ENCODE data around the gene AFG3L2. TPM values are rescaled to one million over a fixed set of nuclear protein-coding genes. Genes with fewer than 3 reads are reported as not detected.
A peak's percentile ranks its signal among the peaks of the same experiment; 100 is the strongest.

Gene AFG3L2
- total RNA-seq, 1 experiment from 2014 or later = 54.7 TPM

- in situ Hi-C loops (cut with HindIII; ENCODE audit: low pct_unique_long_range_greater_than_20kb, low sequenced_read_pairs) = no loop called here
Measured at GRCh38 chr18:12295389-12296086, 81.5 kb downstream of the AFG3L2 start.

GRCh38 chr18:12293831-12294230, 83.2 kb downstream of the AFG3L2 start:
- no peak for DNase-seq (ENCODE audit: low read depth)
- in situ Hi-C loops (cut with HindIII; ENCODE audit: low pct_unique_long_range_greater_than_20kb, low sequenced_read_pairs) = no loop called here

More at GRCh38 chr18:12295389-12296086, 81.5 kb downstream of the AFG3L2 start:
- no peak for DNase-seq (ENCODE audit: low read depth)

DNA sequence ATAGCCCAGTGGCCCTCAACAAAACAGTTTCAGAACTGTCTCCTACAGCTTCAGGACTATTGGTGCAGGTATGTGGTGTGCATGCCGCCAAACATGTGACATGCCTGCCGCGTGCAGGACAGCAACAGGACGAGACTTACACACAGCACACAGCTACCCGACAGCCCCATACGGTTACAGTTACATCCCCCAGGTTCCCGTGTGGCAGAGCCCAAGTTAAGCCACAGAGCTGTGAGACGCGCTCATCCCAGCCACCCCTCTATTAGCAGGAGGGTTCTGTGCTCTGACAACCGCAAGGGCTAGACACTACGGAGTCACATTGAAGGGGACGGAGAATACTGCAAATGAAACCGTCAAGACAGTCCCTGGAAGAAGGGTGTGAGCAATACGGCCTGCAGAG, 85.3 kb downstream of the AFG3L2 start:
- in situ Hi-C loops (cut with HindIII; ENCODE audit: low pct_unique_long_range_greater_than_20kb, low sequenced_read_pairs) = no loop called here
- no peak for DNase-seq (ENCODE audit: low read depth)

DNA sequence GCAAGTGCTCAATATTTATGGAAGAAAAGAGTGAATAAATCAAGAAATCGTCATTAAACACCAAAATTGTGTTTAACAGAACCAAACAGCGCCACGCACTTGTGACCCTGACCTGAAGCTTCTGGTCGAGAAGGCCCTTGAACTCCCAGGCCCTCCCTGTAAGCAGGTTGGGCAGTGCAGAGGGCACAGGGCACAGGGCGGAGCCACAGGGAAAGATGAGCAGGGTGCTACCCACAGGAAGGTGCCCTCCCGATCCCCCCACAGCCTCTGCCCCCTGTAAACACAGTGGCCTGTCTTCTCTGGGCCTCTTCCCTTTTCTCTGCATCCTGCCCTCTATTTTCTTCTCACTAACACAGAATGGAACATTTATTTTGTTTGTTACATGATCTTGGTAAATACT, 85.9 kb downstream of the AFG3L2 start:
- in situ Hi-C loops (cut with HindIII; ENCODE audit: low pct_unique_long_range_greater_than_20kb, low sequenced_read_pairs) = no loop called here
- no peak for DNase-seq (ENCODE audit: low read depth)

DNA sequence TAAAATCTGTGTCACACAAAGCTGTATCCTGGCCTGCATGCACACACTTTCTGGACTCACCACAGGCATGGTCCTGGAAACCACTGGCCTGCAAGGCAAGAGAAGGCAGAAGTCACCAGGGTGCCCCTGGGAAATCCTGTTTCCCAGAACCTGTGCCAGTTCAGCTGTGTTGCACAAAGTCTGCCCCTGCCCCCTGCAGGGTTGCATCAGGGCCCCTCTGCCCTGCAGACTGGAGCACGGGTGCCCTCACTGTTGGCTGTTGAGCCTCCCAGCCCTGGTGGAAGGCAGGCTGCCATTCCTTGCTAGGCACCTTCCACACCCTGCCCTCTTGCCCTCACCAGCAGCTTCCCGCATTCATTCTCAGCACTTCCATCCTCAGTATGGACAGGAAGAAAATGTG, 86.9 kb downstream of the AFG3L2 start:
- no peak for DNase-seq (ENCODE audit: low read depth)
- in situ Hi-C loops (cut with HindIII; ENCODE audit: low pct_unique_long_range_greater_than_20kb, low sequenced_read_pairs) = no loop called here

GRCh38 chr18:12288403-12288755, 88.6 kb downstream of the AFG3L2 start:
- in situ Hi-C loops (cut with HindIII; ENCODE audit: low pct_unique_long_range_greater_than_20kb, low sequenced_read_pairs) = no loop called here
- no peak for DNase-seq (ENCODE audit: low read depth)

- in situ Hi-C loops (cut with HindIII; ENCODE audit: low pct_unique_long_range_greater_than_20kb, low sequenced_read_pairs) = no loop called here
- DNase-seq (ENCODE audit: low read depth) = peak; percentile 72
Measured at GRCh38 chr18:12287684-12288402, 89.2 kb downstream of the AFG3L2 start.

DNA sequence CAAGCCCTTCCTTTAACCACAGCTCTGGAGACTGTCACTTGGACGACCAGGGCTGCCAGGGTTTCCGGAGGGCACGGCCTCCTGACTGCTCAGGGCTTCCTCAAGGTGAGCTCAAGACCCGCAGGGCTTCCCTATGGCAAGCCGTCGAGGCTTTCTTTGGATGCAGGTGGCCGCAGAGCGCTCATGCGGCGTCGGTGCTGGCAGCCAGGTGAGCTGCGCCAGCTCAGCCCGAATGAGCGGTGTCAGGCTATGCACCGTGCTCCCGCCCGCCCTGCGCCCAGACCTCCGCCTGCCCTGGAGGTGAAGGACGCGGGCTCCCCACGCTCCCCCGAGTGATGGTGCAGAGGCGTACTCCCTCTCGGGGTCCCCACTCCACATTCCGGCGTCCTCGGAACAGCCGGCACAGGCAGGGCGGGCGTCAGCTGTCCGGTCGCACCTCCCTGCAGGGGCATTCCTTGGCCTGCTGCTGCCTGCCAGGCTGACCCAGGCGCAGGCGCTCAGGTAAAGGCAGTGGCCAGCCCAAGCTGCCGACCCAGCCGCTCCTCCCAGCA, 89.8 kb downstream of the AFG3L2 start:
- in situ Hi-C loops (cut with HindIII; ENCODE audit: low pct_unique_long_range_greater_than_20kb, low sequenced_read_pairs) = no loop called here
- DNase-seq (ENCODE audit: low read depth) = no peak

DNA sequence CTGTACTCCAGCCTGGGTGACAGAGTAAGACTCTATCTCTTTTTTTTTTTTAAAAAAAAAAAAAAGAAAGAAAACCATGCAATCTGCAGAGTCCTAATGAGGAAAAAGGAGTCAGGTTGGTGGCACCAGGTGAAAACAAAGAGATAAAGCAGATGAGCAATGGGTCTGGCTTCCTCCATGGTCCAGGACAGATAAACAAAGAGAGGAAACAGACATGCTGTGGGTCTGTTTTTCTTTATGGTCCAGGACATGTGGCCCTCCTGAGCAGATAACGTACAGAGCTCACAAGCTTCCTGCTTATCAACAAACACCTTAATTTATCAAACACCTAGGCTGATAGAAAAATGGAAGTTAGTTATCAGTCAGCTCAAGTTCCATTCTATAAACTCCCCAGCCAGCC, 93.4 kb downstream of the AFG3L2 start:
- DNase-seq (ENCODE audit: low read depth) = no peak
- in situ Hi-C loops (cut with HindIII; ENCODE audit: low pct_unique_long_range_greater_than_20kb, low sequenced_read_pairs) = no loop called here

DNA sequence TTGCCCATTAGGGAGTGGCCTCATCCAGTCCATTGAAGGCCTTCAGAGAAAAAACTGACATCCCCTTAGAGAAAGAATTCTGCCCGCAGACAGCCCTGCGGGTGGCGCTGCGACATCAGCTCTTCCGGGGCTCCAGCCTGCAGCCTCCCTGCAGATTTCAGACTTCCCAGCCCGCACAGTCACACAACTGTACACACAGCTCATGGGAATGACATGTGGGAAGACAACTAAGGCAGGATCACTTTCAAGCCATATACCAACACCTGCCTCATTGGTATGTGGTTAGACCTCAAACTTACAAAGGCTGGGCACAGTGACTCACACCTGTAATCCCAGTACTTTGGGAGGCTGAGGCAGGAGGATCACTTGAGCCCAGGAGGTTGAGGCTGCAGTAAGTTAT, 93.8 kb downstream of the AFG3L2 start:
- in situ Hi-C loops (cut with HindIII; ENCODE audit: low pct_unique_long_range_greater_than_20kb, low sequenced_read_pairs) = no loop called here
- DNase-seq (ENCODE audit: low read depth) = no peak

DNA sequence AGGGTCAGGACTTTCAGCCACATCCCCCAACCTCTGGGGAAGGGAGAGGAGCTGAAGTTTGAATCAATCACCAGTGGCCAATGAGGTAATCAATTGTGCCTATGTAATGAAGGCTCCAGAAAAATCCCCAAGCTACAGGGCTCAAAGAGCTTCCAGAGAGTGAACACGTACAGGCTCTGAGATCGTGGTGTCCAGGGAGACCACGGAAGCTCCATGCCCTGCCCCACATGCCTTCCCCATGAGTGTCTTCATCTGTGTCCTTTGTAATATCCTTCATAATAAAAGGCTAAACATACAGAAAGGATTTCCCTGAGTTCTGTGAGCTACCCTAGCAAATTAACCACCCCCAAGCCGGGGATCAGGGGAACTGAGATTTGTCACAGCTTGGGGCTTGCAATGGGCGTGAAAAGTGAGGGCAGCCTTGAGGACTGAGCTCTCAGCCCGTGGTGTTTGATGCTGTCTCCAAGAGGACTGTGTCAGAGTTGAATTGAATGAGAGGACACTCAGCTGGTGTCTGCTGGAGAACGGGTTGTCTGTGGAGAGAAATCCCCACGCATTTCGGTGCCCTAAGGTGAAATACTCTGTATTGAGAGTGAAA, 94.5 kb downstream of the AFG3L2 start:
- no peak for DNase-seq (ENCODE audit: low read depth)
- in situ Hi-C loops (cut with HindIII; ENCODE audit: low pct_unique_long_range_greater_than_20kb, low sequenced_read_pairs) = no loop called here

DNA sequence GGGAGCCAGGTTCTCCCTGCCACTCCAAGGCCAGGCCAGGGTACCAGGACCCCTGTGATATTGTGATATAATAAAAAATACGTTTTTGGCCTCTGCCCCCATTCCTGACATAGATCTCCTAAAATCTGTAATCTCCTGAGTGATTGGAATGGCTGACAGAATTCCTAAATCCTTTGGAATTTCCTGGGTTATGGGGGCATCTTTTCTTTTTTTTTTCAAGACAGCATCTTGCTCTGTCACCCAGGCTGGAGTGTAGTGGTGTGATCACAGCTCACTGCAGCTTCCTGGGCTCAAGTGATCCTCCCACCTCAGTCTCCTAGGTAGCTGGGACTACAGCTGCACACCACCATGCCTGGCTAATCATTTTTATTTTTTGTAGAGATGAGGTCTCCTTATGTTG, 95.2 kb downstream of the AFG3L2 start:
- in situ Hi-C loops (cut with HindIII; ENCODE audit: low pct_unique_long_range_greater_than_20kb, low sequenced_read_pairs) = no loop called here
- DNase-seq (ENCODE audit: low read depth) = no peak

DNA sequence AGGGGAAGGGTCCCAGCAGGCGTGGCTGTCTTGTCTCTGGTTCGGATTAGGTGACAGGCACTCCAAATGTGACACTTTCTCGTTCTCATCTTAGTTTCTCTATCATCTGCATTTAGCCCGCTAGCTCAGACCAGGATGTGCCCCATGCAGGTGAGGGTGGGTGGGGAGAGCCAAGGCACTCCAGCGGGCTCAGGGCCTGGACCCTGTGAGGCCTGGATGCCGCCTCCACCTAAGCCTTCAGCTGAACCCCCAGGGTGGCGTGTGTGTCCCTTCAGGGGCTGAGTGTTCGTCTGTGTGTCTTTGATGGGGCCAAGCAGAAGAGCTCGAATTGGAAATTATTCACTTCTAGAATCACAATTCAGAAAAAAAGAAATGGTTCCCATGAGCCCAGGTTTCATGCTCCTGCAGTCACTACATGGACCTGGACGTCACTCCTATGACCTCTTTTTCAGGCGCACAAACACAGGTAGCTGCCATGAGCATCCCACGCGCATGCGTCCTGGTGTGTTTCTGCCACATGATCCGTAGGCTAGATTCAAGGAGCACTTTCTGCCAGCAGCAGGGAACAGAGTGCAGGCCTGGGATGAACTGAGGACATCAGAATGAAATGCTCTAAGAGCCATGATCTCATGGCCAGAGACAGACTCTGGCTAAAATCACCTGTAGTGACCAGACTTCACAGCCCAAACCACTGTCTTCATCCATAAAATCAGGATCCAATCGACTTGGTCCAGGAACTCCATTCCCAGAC, 97.1 kb downstream of the AFG3L2 start:
- no peak for DNase-seq (ENCODE audit: low read depth)
- in situ Hi-C loops (cut with HindIII; ENCODE audit: low pct_unique_long_range_greater_than_20kb, low sequenced_read_pairs) = no loop called here

Other genes starting within 250 kb of the AFG3L2 start
- not detected in 2 replicates for gene CIDEA, start 122.9 kb downstream of the AFG3L2 start, total RNA-seq (2014; rRNA removed; shearing (Covaris generic); ENCODE audit: low replicate concordance)
- 373 and 421 TPM in 2 replicates for gene TUBB6, start 69.0 kb downstream of the AFG3L2 start, total RNA-seq (2014; rRNA removed; shearing (Covaris generic); ENCODE audit: low replicate concordance)
- gene PRELID3A, start 30.7 kb upstream of the AFG3L2 start, total RNA-seq (2014; rRNA removed; shearing (Covaris generic); ENCODE audit: low replicate concordance) = 14.9 and 36.3 TPM in 2 replicates

All from Caki2 (cell line).